HG02588 (cell line): ENCODE measurements around the gene ABHD2.
"Not testable (repeated sequence)": the region's sequence is repeated elsewhere in the genome, so short reads cannot be mapped to it uniquely, and the experiment has no call there.

Experiments used
- ATAC-seq: cut with Tn5 transposase; IDR thresholded peaks from one replicate; pipeline ENCODE4 v1.9.1; 2021; ENCODE audit warnings: mild to moderate bottlenecking, moderate library complexity; ENCODE audit not compliant: unreplicated experiment

Gene ABHD2

DNA sequence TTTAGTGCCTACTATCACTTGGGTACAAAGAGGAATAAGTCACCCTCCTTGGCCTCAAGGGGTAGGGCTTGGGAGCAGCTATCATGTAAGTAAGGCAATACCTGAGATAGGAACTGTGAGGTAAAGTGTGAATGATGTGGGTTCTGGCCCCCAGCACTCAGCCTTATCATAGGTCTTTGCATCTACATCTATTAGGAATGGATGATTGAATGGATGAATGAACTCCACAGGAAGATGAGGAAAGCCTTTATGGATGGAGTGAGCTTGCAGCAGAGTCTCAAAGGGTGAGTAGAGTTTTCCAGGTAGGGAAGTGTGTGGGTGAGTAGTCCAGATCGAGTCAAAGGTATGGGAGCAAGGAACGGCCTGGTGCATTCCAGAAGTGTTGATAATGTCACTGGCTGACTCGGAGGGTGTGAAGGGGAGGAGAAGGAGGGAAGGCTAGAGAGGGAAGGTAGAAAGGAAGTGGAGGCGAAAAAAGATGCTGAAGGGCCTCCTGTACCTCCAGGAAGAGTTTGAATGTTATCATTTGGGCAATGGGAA, 13.1 kb upstream of the ABHD2 start:
- no peak for ATAC-seq

DNA sequence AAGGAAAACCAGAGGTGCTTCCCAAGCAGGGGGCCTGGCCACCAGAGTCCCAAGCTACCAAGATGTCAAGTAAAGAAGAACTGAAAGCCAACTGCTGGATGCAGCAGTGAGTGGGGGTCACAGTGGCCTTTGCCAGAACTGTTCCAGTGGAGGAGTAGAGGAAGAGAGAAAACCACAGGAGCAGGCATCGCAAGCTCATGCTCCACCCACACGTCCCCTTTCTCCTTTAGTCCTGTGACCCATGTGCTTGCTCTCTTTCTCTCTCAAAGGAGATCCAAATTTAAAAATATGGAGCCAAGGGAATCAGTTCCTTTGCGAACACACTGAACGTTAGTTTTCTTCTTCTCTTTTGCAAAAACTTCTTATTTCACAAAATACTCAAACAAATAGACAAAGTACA, 12.4 kb upstream of the ABHD2 start:
- ATAC-seq, result no peak

DNA sequence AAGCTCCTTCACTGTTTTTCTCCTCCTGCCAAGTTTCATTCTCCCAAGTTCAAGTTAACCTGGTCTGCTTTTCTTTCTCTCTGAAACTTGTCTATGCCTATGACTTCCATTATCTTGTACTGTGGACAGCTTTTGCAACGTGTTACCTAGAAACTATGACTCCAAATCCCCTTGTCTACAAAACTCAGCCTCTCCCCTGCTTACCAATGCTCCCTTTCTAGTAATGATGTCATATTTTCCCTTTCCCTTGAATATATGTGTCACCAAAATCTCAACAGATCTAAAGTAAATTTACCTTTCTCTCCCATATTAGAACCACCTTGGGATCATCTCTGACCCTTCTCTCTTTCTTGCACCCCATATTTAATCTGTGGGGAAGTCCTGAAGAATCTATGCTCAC, 10.5 kb upstream of the ABHD2 start:
- no peak for ATAC-seq

DNA sequence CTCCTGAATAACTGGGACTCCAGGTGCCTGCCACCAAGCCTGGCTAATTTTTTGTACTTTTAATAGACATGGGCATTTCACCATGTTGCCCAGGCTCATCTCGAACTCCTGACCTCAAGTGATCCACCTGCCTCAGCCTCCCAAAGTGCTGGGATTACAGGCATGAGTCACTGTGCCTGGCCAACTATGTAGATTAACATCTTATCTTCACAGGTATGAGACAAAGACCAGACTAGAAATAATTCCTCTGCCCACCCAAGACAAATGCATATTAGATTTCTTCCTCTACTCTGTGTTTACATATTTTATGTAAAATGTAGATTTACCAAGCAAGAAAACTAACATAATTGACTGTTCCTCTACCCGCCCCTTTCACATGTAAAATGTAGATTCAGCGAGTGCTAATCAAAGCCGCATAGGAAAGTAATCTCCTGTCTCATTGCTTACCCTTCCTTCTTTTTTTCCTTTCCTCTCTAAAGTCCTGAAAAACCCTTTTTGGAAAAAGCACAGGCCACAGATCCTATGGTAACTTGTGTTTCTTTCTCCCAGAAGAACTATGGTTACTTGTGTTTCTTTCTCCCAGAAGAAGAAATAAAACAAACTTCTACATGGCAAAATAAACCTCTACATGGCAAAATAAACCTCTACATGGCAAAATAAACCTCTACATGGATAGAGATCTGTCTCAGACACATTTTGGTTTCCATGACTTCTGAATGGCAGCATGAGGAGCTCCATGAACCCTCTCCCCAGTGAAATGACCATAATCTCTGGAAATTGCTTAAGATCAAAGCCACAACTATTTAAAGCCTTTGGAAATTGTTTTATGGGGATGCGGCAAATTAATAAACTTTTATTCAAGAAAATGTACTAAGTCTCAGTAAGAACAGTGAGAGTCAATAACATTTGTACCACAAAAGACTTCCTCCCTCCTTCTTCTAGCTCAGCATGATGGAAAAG, 9.1 kb upstream of the ABHD2 start:
- no peak for ATAC-seq

DNA sequence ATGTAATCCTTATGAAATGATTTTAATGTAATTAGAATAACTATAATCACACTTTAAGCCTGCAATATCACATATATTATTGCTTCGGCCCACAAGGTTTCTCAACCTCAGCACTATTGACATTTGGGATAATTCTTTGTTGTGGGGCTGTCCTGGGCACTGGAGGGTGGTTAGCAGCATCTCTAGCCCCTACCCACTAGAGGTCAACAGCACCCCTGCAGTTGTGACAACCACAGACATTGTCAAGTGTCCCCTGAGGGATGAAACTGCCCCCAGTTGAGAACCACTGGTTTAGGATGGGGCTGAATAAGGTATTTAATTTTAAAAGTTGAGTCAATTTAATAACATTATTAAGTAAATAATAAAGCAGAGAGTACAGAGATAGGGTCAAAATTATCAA, 6.4 kb upstream of the ABHD2 start:
- no peak for ATAC-seq

DNA sequence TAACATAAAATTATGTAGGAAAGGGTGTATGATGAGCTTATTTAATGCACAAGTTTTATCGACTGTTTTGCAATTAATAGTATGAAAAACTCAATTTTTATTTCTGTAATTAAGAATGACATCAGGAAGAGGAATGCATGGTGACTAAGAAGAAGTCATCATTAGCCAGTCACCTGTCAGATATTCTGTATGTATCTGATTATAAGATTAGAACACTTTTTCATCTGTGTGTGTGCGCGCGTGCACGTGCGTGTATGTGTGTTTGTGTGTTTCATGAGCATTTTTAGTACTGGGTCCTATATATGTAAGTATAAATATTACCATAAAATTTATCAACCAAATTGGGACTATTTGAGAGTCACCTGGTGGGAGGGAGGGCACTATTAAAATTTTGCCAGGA, 5.0 kb upstream of the ABHD2 start:
- no peak for ATAC-seq

DNA sequence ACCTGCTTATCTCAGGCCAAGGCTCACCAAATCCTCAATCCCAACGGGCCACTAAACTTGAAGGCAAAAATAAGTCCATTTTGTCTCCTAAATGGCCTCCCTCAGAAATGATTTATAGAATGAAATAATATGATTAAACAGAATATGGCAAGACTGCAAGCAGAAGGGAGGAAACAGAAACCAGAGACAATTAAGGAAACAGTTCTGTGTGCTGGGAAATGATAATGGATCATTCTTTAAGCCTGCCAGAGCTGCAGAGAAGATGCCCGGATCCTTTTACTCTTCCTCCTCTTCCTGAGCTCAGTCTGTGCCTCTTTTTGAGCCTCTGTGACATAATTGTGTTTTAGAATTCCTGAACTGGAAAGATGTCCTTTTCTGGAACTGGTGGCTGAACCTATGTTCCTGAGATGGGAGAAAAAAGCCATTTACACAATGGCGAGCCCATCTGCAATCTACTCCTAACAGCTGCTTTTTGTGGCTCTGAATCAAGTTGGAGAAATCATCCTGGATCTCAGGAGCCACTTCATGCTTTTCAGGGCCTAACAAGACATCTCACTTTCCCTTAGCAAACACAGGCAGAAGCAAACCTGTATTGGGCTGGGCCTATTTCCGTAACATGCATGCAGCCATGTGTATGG, 2.8 kb upstream of the ABHD2 start:
- ATAC-seq, result no peak

DNA sequence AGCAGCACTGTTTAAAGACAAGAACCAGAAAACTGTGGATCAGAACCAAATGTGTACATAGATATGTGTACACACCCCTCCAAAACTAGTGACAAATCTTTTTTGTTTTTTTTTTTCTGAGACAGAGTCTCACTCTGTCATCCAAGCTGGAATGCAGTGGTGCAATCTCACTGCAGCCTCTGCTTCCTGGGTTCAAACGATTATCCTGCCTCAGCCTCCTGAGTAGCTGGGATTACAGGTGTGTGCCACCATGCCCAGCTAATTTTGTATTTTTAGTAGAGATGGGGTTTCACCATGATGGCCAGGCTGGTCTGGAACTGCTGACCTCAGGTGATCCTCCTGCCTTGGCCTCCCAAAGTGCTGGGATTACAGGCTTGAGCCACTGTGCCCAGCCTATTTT, 2.3 kb upstream of the ABHD2 start:
- not testable (repeated sequence) for ATAC-seq

DNA sequence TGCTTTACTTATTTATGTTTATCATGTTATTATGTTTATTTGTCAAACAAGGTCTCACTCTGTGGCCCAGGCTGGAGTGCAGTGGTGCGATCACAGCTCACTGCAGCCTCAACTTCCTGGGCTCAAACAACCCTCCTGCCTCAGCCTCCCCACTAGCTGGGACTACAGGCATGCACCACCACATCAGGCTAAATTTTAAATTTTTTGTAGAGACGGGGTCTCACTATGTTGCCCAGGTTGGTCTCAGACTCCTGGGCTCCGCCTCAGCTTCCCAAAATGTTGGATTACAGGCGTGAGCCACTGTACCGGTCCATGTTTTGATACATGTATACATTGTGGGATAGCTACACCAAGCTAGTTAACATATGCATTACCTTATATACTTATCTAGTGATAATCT, 1.9 kb upstream of the ABHD2 start:
- ATAC-seq, result not testable (repeated sequence)

DNA sequence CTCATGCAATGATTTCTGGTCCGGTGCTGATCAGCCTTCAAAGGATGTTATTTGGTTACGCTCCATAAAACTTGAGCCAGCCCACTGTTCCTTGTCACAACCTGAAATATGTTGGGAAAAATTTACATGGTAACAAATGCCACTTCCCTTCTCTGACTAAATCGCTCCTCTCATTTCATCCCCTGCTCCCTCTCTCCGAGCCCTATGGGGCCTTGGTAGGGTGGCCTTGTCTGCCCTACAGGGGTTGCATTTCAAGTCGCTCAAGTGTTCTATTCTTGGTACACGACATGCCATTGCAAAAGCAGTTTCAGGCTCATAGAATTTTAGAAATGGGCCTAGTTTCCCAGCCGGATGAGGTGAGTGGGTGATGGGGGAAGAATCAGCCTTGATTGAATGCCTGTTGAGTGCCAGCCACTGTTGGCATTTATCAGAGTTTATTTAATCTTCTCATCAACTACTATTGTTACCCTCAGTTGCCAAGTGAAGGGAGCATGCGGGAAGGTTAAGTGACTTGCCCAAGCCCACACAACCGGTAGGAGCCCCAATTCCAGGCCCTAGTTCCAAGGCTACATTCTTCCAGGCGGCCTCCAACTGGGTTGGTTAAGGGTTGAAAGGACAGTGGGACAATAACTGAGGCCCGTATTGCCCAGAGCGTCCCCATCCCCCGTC, 961 bp upstream of the ABHD2 start:
- no peak for ATAC-seq

DNA sequence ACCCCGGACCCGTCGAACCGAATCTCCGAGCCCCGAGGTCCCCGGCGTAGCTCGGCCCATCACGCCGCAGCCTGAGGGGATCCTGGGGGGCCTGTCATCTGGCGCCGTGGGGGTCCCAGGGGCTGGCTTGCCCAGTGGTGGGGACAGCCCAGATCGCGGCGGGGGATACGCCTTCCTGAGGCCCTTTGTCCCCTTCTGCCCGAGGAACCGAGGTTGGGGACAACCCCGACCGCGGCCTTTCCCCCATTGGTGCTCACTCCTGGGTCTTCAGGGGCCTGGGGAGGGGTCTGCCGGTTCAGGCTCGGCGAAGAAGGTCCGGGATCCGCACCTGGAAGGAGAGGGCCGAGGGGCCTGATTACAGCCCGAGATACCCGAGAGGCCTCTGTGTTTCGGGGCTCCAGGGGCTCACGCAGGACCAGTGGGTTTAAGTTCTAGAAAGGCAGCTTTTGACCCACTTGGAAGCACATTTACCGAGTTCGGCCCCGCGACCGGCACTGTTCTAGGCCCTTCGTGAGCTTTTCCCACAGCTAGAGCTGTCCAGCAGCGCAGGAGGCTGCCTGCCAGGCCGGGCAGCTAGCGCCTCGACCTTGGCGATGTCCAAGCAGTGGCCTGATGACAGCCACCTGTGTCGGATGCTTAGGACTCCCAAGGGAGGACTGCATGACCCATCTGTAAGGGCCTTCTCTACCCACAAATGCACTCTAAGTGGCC, 504 bp downstream of the ABHD2 start:
- ATAC-seq, result peak; percentile 5

DNA sequence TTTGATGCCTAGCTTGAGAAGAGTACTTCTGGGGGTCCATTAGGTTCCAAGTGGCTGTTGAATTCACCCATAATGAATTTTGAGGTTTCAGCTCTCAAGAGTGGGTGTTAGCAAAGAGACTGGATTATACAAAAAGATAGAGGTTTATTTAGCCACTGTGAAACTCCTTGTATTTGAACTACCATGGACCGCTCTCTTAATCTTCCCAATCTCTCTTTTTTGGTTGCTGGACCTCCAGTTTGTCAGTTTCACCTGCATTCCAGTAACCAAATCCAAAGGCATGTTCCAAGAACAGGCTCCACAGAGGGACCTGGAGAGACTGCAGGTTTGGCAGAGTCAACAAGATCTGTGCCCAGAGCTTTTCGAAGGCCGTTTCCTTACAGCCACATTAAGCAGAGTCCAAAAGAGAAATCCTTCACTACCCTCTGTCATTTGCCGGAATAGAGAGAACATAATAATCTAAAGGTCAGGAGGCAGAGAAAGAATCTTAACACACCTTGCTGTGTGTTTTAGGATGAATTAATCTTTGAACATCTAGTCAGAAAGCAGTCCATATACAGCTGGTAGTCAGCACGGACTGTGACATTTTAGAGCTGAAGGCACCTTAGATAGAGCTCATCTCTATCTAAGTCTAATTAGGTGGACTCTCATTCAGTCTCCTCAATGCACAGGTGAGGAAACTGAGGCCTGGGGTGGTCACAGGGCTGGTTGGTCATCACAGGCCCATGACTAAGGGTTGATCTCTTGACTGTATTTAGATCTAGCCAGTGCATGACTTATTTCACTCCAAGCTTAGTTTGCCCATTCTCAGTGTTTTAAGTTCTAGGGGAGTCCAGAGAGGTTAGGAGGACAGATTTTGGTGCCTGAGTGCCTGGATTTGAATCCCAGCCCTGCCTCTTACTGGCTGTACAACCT, 1.3 kb downstream of the ABHD2 start:
- no peak for ATAC-seq

DNA sequence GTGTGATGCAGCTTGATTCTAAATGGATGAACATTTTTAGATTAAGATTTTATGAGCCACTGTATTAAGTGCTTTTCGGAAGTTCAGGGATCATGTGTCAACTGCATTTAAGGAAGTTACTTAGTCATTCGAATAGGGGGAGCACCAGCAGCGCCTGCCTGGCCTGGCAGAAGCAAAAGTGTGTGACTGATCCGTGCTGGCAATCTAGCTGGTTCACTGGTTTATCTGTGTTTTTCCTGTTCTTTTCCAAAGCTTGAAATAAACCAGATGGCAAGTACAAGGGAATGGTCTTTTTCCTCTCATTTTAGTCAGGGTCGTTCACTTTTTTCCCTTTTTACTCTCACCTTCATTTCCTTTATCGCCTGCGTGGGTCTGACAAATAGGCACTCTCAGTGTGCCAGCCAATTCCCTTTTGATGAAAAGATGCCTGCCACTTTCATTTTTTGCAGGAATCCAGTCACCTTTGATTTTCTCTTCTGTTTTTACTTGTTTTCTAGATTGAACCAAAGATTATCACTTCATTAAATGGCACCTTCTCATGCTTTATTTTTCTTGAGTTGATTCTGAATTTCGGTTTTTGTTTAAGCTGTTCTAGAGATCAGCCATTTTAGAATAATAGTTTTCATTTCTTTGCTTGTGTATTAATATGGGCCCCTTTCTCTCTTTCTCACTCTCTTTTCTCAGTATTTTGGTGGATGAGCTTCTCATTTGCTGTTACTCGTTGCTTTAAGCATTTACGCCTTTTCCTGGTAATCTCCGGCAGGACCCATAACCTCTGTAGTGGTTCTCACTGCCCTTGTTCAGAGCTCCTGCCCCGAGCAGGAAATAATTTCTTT, 2.8 kb downstream of the ABHD2 start:
- no peak for ATAC-seq

DNA sequence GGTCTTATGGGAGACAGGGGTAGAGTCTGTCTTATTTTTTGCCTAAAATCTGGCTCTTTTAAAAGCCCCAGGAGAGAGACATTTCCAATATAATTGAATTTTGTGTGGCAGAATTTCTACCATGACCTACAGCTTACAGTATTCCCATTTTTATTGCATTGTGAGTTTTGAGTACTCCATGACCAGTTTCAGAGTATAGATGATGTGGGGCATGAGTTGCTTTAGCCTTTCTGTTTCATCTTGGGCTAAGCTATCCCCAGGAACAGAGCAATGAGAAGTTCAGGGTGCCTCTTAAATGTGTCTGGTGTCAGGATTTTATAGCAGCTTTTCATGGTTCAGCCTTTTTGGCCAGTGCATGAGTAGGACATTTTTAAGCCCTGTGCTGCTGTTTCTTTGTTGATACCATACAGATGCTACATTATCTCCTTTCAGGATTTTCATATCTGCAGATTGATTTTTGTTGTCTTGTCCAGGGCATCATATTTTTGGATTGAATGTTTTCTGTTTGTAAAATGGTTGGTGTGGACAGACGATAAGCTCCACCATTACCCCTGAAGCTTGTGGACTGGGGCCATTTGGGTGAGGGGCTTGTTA, 3.5 kb downstream of the ABHD2 start:
- ATAC-seq, result no peak

DNA sequence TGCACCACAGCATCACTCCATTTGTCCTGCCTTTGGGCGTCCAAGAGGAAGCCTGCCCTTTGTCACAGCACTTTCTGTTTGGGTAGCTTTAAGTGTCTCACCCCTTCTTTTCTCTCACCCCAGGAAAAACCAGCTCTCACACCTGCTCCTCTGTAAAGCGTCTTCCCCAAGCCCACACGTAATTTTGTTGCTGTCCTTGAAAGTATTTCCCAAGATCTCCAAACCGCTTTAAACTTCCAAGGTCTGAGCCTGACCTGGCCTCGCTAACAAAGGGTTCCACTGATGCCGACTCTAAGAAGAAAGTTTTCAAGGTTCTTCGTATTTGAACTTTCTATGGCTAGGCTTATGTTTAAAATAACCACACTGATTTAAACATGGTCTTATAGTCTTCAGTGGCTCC, 5.3 kb downstream of the ABHD2 start:
- ATAC-seq, result no peak

DNA sequence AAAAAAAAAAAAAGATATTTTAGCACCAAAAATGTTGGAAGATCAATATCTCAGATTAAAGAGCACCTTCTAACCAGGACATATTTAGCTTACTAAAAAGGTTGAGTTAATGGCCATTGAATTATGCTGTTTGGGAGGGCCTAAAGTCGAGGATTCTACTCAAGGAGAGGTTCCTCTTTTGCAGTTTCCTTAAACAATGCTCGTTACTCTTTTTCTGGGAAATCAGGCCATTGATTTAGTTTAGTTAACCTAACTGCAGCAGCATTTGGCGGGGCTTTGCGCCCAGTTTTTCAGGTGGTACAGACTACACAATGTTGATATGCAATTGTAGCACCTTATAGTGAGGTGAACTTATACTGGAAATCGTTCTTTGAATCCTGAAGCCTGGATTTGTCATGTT, 6.8 kb downstream of the ABHD2 start:
- ATAC-seq, result no peak

DNA sequence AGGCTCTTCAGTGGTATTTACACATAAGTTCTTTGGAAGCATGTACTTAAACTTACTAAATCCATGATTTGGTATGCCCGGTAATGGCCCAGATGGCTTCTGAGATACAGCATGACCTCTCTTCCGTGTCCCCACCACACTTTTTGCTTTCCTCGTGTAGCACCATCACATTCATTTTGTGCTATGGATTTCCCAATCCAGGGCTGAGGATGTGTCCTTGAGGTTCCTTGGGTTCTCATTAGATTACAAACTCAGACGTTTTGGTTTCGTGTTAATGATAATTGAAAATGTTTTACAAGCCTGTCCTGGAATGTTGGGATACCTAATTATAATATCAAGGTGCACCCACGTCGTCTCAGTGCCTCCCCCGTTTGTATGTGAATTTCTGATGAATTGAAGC, 7.3 kb downstream of the ABHD2 start:
- no peak for ATAC-seq

DNA sequence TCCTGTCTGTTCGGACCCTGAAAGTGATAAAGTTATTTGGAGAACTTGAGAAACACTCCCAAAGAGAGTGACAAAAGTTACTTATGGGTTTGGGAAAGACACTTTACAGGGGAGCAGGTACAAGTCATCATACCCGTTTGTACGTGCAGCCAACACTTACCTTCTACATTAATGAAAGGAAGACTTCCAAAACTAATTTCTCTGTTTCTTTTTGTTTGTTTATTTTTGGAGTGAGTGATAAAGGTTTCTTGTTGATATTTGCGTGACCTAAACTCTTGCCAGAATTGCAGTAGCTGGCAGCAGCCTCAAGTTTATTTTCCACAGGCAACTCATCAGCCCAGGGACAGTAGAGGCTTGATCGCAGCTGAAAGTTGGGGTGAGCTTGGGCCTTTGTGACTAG, 8.4 kb downstream of the ABHD2 start:
- no peak for ATAC-seq

DNA sequence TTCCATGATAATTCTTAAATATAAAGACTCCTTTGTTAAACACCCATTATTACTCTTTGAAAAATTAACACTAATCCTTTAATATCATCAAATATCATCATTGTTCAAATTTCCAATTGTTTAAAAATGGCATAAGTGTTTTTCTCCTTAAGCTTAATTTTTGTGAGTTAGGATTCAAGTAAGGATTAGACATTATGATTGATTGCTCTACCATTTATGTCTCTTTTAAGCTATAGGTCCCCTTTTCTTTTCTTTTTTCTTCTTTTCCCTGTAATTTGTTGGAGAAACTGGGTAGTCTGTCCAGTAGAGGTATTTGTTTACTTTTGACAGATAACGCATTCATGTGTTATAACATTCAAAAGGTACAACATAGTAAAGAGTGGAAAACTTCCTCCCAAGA, 9.1 kb downstream of the ABHD2 start:
- ATAC-seq, result no peak
